ENCODE measurements around the gene CFAP107.
"Not testable (repeated sequence)": the region's sequence is repeated elsewhere in the genome, so short reads cannot be mapped to it uniquely, and the experiment has no call there.

The CFAP107 gene

GRCh38 chr1:12712929-12713328, 33.1 kb upstream of the CFAP107 start:
- Histone ChIP-seq H3K27me3 (ENCODE audit: control insufficient read depth in 1 of 2, insufficient read depth in 2 of 2, low read length in 2 of 2) (no peaks in the 10 kb centered on the region), H3K9me3 (ENCODE audit: control insufficient read depth in 1 of 2, low read length in 2 of 2) (no peaks in the 10 kb centered on the region), H3K27ac (ENCODE audit: low read depth, low read length) (no peak overlapping the region)

GRCh38 chr1:12713651-12714050, 32.3 kb upstream of the CFAP107 start:
- not testable (repeated sequence) for H3K4me1 ChIP-seq (ENCODE audit: control insufficient read depth in 1 of 2, insufficient read depth in 2 of 2, low read length in 2 of 2); H3K36me3 ChIP-seq (ENCODE audit: control insufficient read depth in 1 of 2, insufficient read depth in 2 of 2, low read length in 2 of 2); H3K9me3 ChIP-seq (ENCODE audit: control insufficient read depth in 1 of 2, low read length in 2 of 2); H3K4me3 ChIP-seq (ENCODE audit: low read depth in 1 of 2, low read length in 2 of 2); H3K27me3 ChIP-seq (ENCODE audit: control insufficient read depth in 1 of 2, insufficient read depth in 2 of 2, low read length in 2 of 2); H3K27ac ChIP-seq (ENCODE audit: low read depth, low read length); H3K9ac ChIP-seq (ENCODE audit: low read depth in 1 of 2, low read length in 2 of 2)

More at GRCh38 chr1:12712929-12713328, 33.1 kb upstream of the CFAP107 start:
- Histone ChIP-seq H3K4me1 (ENCODE audit: control insufficient read depth in 1 of 2, insufficient read depth in 2 of 2, low read length in 2 of 2) (no peaks in the 10 kb centered on the region), H3K4me3 (ENCODE audit: low read depth in 1 of 2, low read length in 2 of 2) (no peak overlapping the region), H3K9ac (ENCODE audit: low read depth in 1 of 2, low read length in 2 of 2) (no peak overlapping the region), H3K36me3 (ENCODE audit: control insufficient read depth in 1 of 2, insufficient read depth in 2 of 2, low read length in 2 of 2) (no peaks in the 10 kb centered on the region)

- H3K4me3 ChIP-seq (ENCODE audit: low read depth in 1 of 2, low read length in 2 of 2), result no peak overlapping the region
- H3K27ac ChIP-seq (ENCODE audit: low read depth, low read length), result no peak overlapping the region
- H3K9me3 ChIP-seq (ENCODE audit: control insufficient read depth in 1 of 2, low read length in 2 of 2), result no peaks in the 10 kb centered on the region
- H3K9ac ChIP-seq (ENCODE audit: low read depth in 1 of 2, low read length in 2 of 2), result no peak overlapping the region
- H3K4me1 ChIP-seq (ENCODE audit: control insufficient read depth in 1 of 2, insufficient read depth in 2 of 2, low read length in 2 of 2), result no peaks in the 10 kb centered on the region
- no peaks in the 10 kb centered on the region for H3K27me3 ChIP-seq (ENCODE audit: control insufficient read depth in 1 of 2, insufficient read depth in 2 of 2, low read length in 2 of 2)
- no peaks in the 10 kb centered on the region for H3K36me3 ChIP-seq (ENCODE audit: control insufficient read depth in 1 of 2, insufficient read depth in 2 of 2, low read length in 2 of 2)
These were observed 31.1 kb upstream of the CFAP107 start for GRCh38 chr1:12714710-12715475.

GRCh38 chr1:12715896-12716437, 30.0 kb upstream of the CFAP107 start, which contains the start of gene AADACL3:
TSS of gene AADACL3 (plus strand) at chr1:12716110. CDS start at chr1:12716177, 67 bp downstream.
- H3K27me3 ChIP-seq (ENCODE audit: control insufficient read depth in 1 of 2, insufficient read depth in 2 of 2, low read length in 2 of 2), result no peaks in the 10 kb centered on the region
- H3K36me3 ChIP-seq (ENCODE audit: control insufficient read depth in 1 of 2, insufficient read depth in 2 of 2, low read length in 2 of 2), result no peaks in the 10 kb centered on the region
- H3K9me3 ChIP-seq (ENCODE audit: control insufficient read depth in 1 of 2, low read length in 2 of 2), result no peaks in the 10 kb centered on the region
- H3K27ac ChIP-seq (ENCODE audit: low read depth, low read length), result no peak within 1 kb of the TSS
- H3K4me1 ChIP-seq (ENCODE audit: control insufficient read depth in 1 of 2, insufficient read depth in 2 of 2, low read length in 2 of 2), result no peaks in the 10 kb centered on the region
- no peak within 1 kb of the TSS for H3K4me3 ChIP-seq (ENCODE audit: low read depth in 1 of 2, low read length in 2 of 2)
- H3K9ac ChIP-seq (ENCODE audit: low read depth in 1 of 2, low read length in 2 of 2), result no peak within 1 kb of the TSS

GRCh38 chr1:12717301-12717838, 28.6 kb upstream of the CFAP107 start:
- no peaks in the 10 kb centered on the region for H3K27me3 ChIP-seq (ENCODE audit: control insufficient read depth in 1 of 2, insufficient read depth in 2 of 2, low read length in 2 of 2)
- no peak overlapping the region for H3K9ac ChIP-seq (ENCODE audit: low read depth in 1 of 2, low read length in 2 of 2)
- no peaks in the 10 kb centered on the region for H3K4me1 ChIP-seq (ENCODE audit: control insufficient read depth in 1 of 2, insufficient read depth in 2 of 2, low read length in 2 of 2)
- H3K4me3 ChIP-seq (ENCODE audit: low read depth in 1 of 2, low read length in 2 of 2), result no peak overlapping the region
- no peaks in the 10 kb centered on the region for H3K36me3 ChIP-seq (ENCODE audit: control insufficient read depth in 1 of 2, insufficient read depth in 2 of 2, low read length in 2 of 2)
- H3K9me3 ChIP-seq (ENCODE audit: control insufficient read depth in 1 of 2, low read length in 2 of 2), result no peaks in the 10 kb centered on the region
- H3K27ac ChIP-seq (ENCODE audit: low read depth, low read length), result no peak overlapping the region

- no peaks in the 10 kb centered on the region for H3K4me1 ChIP-seq (ENCODE audit: control insufficient read depth in 1 of 2, insufficient read depth in 2 of 2, low read length in 2 of 2)
- no peaks in the 10 kb centered on the region for H3K9me3 ChIP-seq (ENCODE audit: control insufficient read depth in 1 of 2, low read length in 2 of 2)
- H3K36me3 ChIP-seq (ENCODE audit: control insufficient read depth in 1 of 2, insufficient read depth in 2 of 2, low read length in 2 of 2), result no peaks in the 10 kb centered on the region
- H3K9ac ChIP-seq (ENCODE audit: low read depth in 1 of 2, low read length in 2 of 2), result no peak overlapping the region
- no peak overlapping the region for H3K27ac ChIP-seq (ENCODE audit: low read depth, low read length)
- no peaks in the 10 kb centered on the region for H3K27me3 ChIP-seq (ENCODE audit: control insufficient read depth in 1 of 2, insufficient read depth in 2 of 2, low read length in 2 of 2)
- no peak overlapping the region for H3K4me3 ChIP-seq (ENCODE audit: low read depth in 1 of 2, low read length in 2 of 2)
These were observed 23.4 kb upstream of the CFAP107 start for GRCh38 chr1:12722626-12723025.

- H3K36me3 ChIP-seq (ENCODE audit: control insufficient read depth in 1 of 2, insufficient read depth in 2 of 2, low read length in 2 of 2), result no peaks in the 10 kb centered on the region
- no peaks in the 10 kb centered on the region for H3K27me3 ChIP-seq (ENCODE audit: control insufficient read depth in 1 of 2, insufficient read depth in 2 of 2, low read length in 2 of 2)
- H3K4me3 ChIP-seq (ENCODE audit: low read depth in 1 of 2, low read length in 2 of 2), result no peak overlapping the region
- H3K9me3 ChIP-seq (ENCODE audit: control insufficient read depth in 1 of 2, low read length in 2 of 2), result peaks cover 0 to 3% of the 10 kb centered on the region in 2 donors
- H3K4me1 ChIP-seq (ENCODE audit: control insufficient read depth in 1 of 2, insufficient read depth in 2 of 2, low read length in 2 of 2), result no peaks in the 10 kb centered on the region
- H3K9ac ChIP-seq (ENCODE audit: low read depth in 1 of 2, low read length in 2 of 2), result no peak overlapping the region
- no peak overlapping the region for H3K27ac ChIP-seq (ENCODE audit: low read depth, low read length)
These were observed 17.6 kb upstream of the CFAP107 start for GRCh38 chr1:12728391-12728790.

- H3K4me1 ChIP-seq (ENCODE audit: control insufficient read depth in 1 of 2, insufficient read depth in 2 of 2, low read length in 2 of 2), result no peaks in the 10 kb centered on the region
These were observed 15.8 kb upstream of the CFAP107 start for GRCh38 chr1:12730156-12730555.

GRCh38 chr1:12731084-12731483, 14.9 kb upstream of the CFAP107 start:
- H3K9ac ChIP-seq (ENCODE audit: low read depth in 1 of 2, low read length in 2 of 2); H3K27me3 ChIP-seq (ENCODE audit: control insufficient read depth in 1 of 2, insufficient read depth in 2 of 2, low read length in 2 of 2); H3K36me3 ChIP-seq (ENCODE audit: control insufficient read depth in 1 of 2, insufficient read depth in 2 of 2, low read length in 2 of 2); H3K27ac ChIP-seq (ENCODE audit: low read depth, low read length); H3K4me3 ChIP-seq (ENCODE audit: low read depth in 1 of 2, low read length in 2 of 2); H3K9me3 ChIP-seq (ENCODE audit: control insufficient read depth in 1 of 2, low read length in 2 of 2); H3K4me1 ChIP-seq (ENCODE audit: control insufficient read depth in 1 of 2, insufficient read depth in 2 of 2, low read length in 2 of 2): not testable (repeated sequence)

More at GRCh38 chr1:12730156-12730555, 15.8 kb upstream of the CFAP107 start:
- Histone ChIP-seq H3K27me3 (ENCODE audit: control insufficient read depth in 1 of 2, insufficient read depth in 2 of 2, low read length in 2 of 2) (no peaks in the 10 kb centered on the region), H3K4me3 (ENCODE audit: low read depth in 1 of 2, low read length in 2 of 2) (no peak overlapping the region), H3K9ac (ENCODE audit: low read depth in 1 of 2, low read length in 2 of 2) (no peak overlapping the region), H3K36me3 (ENCODE audit: control insufficient read depth in 1 of 2, insufficient read depth in 2 of 2, low read length in 2 of 2) (no peaks in the 10 kb centered on the region), H3K27ac (ENCODE audit: low read depth, low read length) (no peak overlapping the region), H3K9me3 (ENCODE audit: control insufficient read depth in 1 of 2, low read length in 2 of 2) (peaks cover 0 to 3% of the 10 kb centered on the region in 2 donors)

GRCh38 chr1:12734651-12735050, 11.3 kb upstream of the CFAP107 start:
- peaks cover 0 to 3% of the 10 kb centered on the region in 2 donors for H3K9me3 ChIP-seq (ENCODE audit: control insufficient read depth in 1 of 2, low read length in 2 of 2)
- no peak overlapping the region for H3K4me3 ChIP-seq (ENCODE audit: low read depth in 1 of 2, low read length in 2 of 2)
- H3K9ac ChIP-seq (ENCODE audit: low read depth in 1 of 2, low read length in 2 of 2), result no peak overlapping the region
- H3K4me1 ChIP-seq (ENCODE audit: control insufficient read depth in 1 of 2, insufficient read depth in 2 of 2, low read length in 2 of 2), result no peaks in the 10 kb centered on the region
- H3K27ac ChIP-seq (ENCODE audit: low read depth, low read length), result no peak overlapping the region
- no peaks in the 10 kb centered on the region for H3K36me3 ChIP-seq (ENCODE audit: control insufficient read depth in 1 of 2, insufficient read depth in 2 of 2, low read length in 2 of 2)
- no peaks in the 10 kb centered on the region for H3K27me3 ChIP-seq (ENCODE audit: control insufficient read depth in 1 of 2, insufficient read depth in 2 of 2, low read length in 2 of 2)

Measured in duodenal mucosa (tissue), 2 donors.